Kidney (tissue), 14 donors: Measurements from ENCODE around the gene ASPG. TPM values are rescaled to one million over a fixed set of nuclear protein-coding genes. Genes with fewer than 3 reads are reported as not detected.

Experiments used
- DNase-seq, 5 donors: peaks; one replicate each; pipeline ENCODE4 v3.0.0-alpha.2; 2013 to 2020
- FAIRE-seq: peaks from 2 replicates; lab custom pipeline; 2012; peaks lifted over from hg19 to GRCh38; lab: Jason Lieb, UNC
- H3K27ac ChIP-seq, 2 donors: one replicate each; pipeline ENCODE4 v1.7.0; 2013; ENCODE audit warnings: low read depth in 2 of 2, low read length in 2 of 2, inconsistent platforms in 1 of 2
- H3K27me3 ChIP-seq: one replicate; pipeline ENCODE4 v1.7.1; 2013; ENCODE audit warnings: low read length, inconsistent platforms; ENCODE audit not compliant: control insufficient read depth, insufficient read depth
- H3K36me3 ChIP-seq, 3 donors: one replicate each; pipeline versions ENCODE4 v1.7.0 to v1.7.1; 2013; ENCODE audit warnings: low read length in 3 of 3, control low read depth in 1 of 3, inconsistent platforms in 1 of 3; ENCODE audit not compliant: insufficient read depth in 3 of 3, control insufficient read depth in 2 of 3
- H3K4me1 ChIP-seq, 3 donors: one replicate each; pipeline versions ENCODE4 v1.7.0 to v1.7.1; 2013; ENCODE audit warnings: low read length in 3 of 3, inconsistent platforms in 1 of 3, low read depth in 1 of 3; ENCODE audit not compliant: control insufficient read depth in 2 of 3, insufficient read depth in 2 of 3
- H3K4me3 ChIP-seq, 3 donors: one replicate each; pipeline versions ENCODE4 v1.7.0 to v1.8.1; 2013; ENCODE audit warnings: low read length in 3 of 3, control low read depth in 1 of 3, inconsistent platforms in 1 of 3
- H3K9ac ChIP-seq, 3 donors: one replicate each; pipeline versions ENCODE4 v1.7.0 to v1.7.1; 2013; ENCODE audit warnings: low read length in 3 of 3, control low read depth in 1 of 3, inconsistent platforms in 1 of 3
- H3K9me3 ChIP-seq, 3 donors: one replicate each; pipeline versions ENCODE4 v1.7.0 to v1.7.1; 2013; ENCODE audit warnings: low read length in 3 of 3, control low read depth in 1 of 3, inconsistent platforms in 1 of 3; ENCODE audit not compliant: control insufficient read depth in 2 of 3, insufficient read depth in 1 of 3
- intact Hi-C: fragments of 100-400 bp; cut with DNase I; formaldehyde crosslinking; loops from one replicate; pipeline ENCODE4 v1.11.1; 2022
- polyA plus RNA-seq: library from polyadenylated mRNA; stranded (reverse); fragments of 350-450 nt; fragmentation: Illumina TruSeq; extraction: RNeasy Lipid Tissue Mini Kit (QIAGEN cat#74804); gene quantifications from one replicate; pipeline ENCODE4 v1.2.3, GENCODE V29; 2014; ENCODE audit warnings: low read depth, low replicate concordance; ENCODE audit not compliant: insufficient read depth
- total RNA-seq: library from RNA; stranded (reverse); fragmentation: NEBNext Ultra II Directional; extraction: Animal tissue kit (Norgen Biotek cat#: 25700); gene quantifications from one replicate; pipeline ENCODE4 v1.2.1, GENCODE V29; 2021
- TF ChIP-seq, protein P1 (sequence below): IDR thresholded peaks from 3 replicates; pipeline ENCODE4 v1.5.1; 2012; ENCODE audit warnings: mild to moderate bottlenecking, moderate library complexity, borderline replicate concordance; ENCODE audit not compliant: insufficient read depth; ENCODE audit errors: extremely low read depth
- donor health status: control.
- donor health status: control.
- donor health status: control.
- donor health status: control.
- donor health status: control.
- donor health status: DM: yes; HTN: yes; CAD: no.
- donor health status: Normal renal cell carcinoma (clear cell type).

ASPG gene
- total and polyA plus RNA-seq, 2 donors from 2014 or later, result 2.5 to 58.1 TPM

DNA sequence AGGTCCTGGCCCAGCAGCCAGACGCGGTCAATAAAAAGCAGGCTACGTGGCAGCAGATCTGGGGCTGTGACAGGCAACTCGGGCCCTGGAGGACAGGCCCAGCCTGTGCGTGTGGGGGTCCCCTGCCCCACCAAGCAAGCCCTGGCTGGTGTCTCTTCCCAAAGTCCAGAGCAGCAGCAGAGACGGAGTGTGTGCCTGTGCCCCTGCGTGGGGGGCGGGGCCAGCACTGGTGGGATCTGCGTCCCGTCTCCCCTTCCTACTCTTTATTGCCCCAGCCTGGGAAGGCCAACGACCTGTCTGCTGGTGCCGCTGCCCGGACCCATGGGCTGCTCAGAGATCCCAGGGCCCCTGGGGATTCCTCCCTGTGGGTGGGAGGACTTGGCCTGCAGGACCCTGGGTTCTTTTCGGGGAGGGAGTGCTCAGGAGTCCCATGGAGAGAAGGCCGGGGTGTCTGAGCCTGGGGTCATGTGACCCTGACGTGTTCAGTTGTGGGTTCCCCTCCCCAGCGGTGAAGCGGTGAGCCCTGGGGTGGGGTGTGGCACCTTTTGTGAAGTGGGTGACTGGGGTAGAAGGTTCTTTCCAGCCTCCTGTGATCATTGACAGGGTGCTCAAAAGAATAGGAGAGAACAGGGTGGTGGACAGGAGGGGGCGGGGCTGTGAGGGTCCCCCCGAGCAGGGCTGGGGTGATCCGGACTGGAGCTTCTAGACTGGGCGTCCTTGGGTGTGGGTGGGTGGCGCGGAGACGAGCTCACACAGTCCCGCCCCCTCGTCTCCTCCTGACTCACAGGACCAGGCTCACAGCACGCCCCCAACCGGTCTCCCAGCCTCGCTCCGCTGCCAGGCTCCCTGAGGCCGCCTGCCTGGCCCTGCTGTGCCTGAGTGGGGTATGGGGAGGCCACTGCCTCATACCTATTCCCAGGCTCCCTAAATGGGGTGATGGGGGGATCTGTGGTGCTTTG is 22.4 kb downstream of the ASPG start:
- intact Hi-C loops, result no loop called here
- Histone ChIP-seq H3K36me3 (no peaks in the 10 kb centered on the region), H3K9me3 (no peaks in the 10 kb centered on the region), H3K9ac (no peak overlapping the region), H3K4me1 (no peaks in the 10 kb centered on the region), H3K4me3 (no peak overlapping the region), H3K27ac (no peak overlapping the region), H3K27me3 (no peaks in the 10 kb centered on the region)
- peak in 3 of 5 donors; percentile 50 to 79 (median 51) for DNase-seq
- no peak for FAIRE-seq
- TF ChIP-seq, protein P1, sequence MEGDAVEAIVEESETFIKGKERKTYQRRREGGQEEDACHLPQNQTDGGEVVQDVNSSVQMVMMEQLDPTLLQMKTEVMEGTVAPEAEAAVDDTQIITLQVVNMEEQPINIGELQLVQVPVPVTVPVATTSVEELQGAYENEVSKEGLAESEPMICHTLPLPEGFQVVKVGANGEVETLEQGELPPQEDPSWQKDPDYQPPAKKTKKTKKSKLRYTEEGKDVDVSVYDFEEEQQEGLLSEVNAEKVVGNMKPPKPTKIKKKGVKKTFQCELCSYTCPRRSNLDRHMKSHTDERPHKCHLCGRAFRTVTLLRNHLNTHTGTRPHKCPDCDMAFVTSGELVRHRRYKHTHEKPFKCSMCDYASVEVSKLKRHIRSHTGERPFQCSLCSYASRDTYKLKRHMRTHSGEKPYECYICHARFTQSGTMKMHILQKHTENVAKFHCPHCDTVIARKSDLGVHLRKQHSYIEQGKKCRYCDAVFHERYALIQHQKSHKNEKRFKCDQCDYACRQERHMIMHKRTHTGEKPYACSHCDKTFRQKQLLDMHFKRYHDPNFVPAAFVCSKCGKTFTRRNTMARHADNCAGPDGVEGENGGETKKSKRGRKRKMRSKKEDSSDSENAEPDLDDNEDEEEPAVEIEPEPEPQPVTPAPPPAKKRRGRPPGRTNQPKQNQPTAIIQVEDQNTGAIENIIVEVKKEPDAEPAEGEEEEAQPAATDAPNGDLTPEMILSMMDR, result no peak

DNA sequence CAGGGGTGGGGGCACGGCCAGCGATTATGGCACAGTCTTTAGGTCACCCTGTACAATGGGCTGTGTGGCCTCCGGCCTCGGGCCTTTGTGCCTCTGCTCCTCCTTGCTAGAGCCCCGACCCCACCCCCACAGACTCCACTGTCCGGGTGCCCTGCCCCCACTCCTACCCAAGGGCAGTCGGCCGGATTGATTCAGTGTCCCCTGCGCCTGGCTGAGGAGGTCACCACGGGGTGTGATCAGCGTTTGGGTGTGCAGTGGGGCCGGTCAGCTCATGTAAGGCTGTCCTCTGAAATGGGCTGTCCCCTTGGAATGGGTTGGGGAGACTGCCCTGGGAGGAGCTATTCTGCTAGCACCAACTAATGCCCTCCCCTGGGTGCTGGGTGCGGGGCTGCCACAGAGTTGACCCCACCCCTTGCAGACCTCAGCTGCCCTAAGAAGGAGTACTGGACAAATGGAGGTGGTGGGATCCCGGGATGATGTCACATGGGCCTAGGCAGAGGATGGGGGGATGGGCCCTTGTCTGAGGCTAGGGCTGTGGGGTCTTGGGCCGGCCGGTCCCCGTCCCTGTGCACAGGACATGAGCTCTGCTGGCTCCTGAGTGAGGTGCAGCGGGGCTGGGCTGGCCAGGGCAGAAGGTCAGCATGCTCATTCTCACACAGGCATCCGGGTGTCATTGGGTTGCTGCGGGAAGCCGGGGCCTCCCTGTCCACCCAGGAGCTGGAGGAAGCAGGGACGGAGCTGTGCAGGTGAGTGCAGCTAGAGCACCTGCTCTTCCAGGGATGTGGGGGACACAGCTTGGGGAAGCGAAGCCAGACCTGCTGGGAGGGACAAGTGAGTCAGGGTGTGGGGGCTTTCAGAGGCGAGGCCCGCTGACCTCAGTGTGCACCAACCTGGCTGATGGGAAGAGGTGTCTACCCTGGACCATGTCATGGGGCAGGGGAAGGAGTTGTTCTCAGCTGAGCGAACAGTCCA is 23.4 kb downstream of the ASPG start:
- DNase-seq, result peak in 3 of 5 donors; percentile 8 to 65 (median 65)
- Histone ChIP-seq H3K36me3 (no peaks in the 10 kb centered on the region), H3K9me3 (no peaks in the 10 kb centered on the region), H3K27ac (no peak overlapping the region), H3K9ac (no peak overlapping the region), H3K4me3 (no peak overlapping the region), H3K4me1 (no peaks in the 10 kb centered on the region), H3K27me3 (no peaks in the 10 kb centered on the region)
- intact Hi-C loops, result no loop called here
- FAIRE-seq, result no peak
- TF ChIP-seq, protein P1, result no peak

DNA sequence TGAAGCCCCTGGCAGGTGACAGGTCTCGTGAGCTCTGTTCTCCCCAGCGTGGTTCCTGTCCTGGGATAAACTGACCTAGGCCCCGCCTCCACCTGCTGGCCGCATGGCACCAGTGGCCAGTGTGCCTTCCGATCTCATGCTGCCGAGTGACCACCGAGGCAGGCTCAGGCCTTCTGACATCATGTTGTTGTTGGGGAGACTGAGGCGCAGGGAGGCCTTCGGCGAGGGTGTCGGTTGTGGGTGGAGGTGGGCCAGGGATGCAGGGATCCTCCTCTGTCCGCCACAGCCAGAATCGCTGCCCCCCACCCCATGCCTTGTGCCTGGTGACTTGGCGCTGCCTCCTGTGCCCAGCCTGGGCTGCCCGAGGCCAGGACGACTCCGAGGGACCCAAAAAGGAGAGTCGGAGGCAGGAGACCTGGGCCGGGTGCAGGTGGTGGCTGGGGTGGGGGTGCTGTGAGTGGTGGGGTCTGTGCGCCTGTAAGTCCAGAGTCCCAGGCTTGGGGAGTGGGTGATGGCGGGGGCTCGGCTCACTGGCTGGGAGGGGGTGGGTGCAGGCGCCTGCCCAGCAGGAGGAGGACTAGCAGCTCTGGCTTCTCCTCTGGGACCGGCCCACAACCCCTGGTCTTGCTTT is 24.3 kb downstream of the ASPG start:
- H3K27ac ChIP-seq, result no peak overlapping the region
- no peak overlapping the region for H3K9ac ChIP-seq
- TF ChIP-seq, protein P1, result no peak
- H3K4me3 ChIP-seq, result no peak overlapping the region
- H3K36me3 ChIP-seq, result no peaks in the 10 kb centered on the region
- intact Hi-C loops, result no loop called here
- no peaks in the 10 kb centered on the region for H3K27me3 ChIP-seq
- H3K9me3 ChIP-seq, result no peaks in the 10 kb centered on the region
- no peaks in the 10 kb centered on the region for H3K4me1 ChIP-seq
- DNase-seq, result peak in 3 of 5 donors; percentile 0 to 73 (median 43)
- no peak for FAIRE-seq
